Measurements from ENCODE around the gene OR52B6.

Gene OR52B6

GRCh38 chr11:5547982-5548381 lies 32.7 kb upstream of the OR52B6 start:
- H3K4me3 Mint-ChIP-seq: no peak overlapping the region
- H3K9me3 Mint-ChIP-seq: no peaks in the 10 kb centered on the region
- no peaks in the 10 kb centered on the region for H3K4me1 Mint-ChIP-seq
- H3K36me3 Mint-ChIP-seq (ENCODE audit: low read depth): no peaks in the 10 kb centered on the region
- H3K27ac Mint-ChIP-seq: no peak overlapping the region
- H3K27me3 Mint-ChIP-seq (ENCODE audit: low read depth): no peaks in the 10 kb centered on the region
- TF ChIP-seq, protein P1, sequence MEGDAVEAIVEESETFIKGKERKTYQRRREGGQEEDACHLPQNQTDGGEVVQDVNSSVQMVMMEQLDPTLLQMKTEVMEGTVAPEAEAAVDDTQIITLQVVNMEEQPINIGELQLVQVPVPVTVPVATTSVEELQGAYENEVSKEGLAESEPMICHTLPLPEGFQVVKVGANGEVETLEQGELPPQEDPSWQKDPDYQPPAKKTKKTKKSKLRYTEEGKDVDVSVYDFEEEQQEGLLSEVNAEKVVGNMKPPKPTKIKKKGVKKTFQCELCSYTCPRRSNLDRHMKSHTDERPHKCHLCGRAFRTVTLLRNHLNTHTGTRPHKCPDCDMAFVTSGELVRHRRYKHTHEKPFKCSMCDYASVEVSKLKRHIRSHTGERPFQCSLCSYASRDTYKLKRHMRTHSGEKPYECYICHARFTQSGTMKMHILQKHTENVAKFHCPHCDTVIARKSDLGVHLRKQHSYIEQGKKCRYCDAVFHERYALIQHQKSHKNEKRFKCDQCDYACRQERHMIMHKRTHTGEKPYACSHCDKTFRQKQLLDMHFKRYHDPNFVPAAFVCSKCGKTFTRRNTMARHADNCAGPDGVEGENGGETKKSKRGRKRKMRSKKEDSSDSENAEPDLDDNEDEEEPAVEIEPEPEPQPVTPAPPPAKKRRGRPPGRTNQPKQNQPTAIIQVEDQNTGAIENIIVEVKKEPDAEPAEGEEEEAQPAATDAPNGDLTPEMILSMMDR (IDR thresholded peaks at IDR 0.05; ENCODE audit: unreplicated experiment in 3 of 3): no peak

- H3K36me3 Mint-ChIP-seq (ENCODE audit: low read depth): no peaks in the 10 kb centered on the region
Observed at GRCh38 chr11:5548440-5548839, 32.2 kb upstream of the OR52B6 start, which contains the start of gene OR52H1. Gene OR52H1 (minus strand): TSS chr11:5548540. CDS start chr11:5545505, 3,035 bp downstream.

GRCh38 chr11:5550440-5551095 lies 30.1 kb upstream of the OR52B6 start:
- Mint-ChIP-seq H3K4me1 (no peaks in the 10 kb centered on the region), H3K4me3 (no peak overlapping the region), H3K9me3 (no peaks in the 10 kb centered on the region), H3K27ac (no peak overlapping the region), H3K27me3 (ENCODE audit: low read depth) (no peaks in the 10 kb centered on the region), H3K36me3 (ENCODE audit: low read depth) (no peaks in the 10 kb centered on the region)
- TF ChIP-seq, protein P1 (IDR thresholded peaks at IDR 0.05; ENCODE audit: unreplicated experiment in 3 of 3): no peak

More at GRCh38 chr11:5548440-5548839, 32.2 kb upstream of the OR52B6 start, which contains the start of gene OR52H1:
- Mint-ChIP-seq H3K9me3 (no peaks in the 10 kb centered on the region), H3K4me3 (no peak within 1 kb of the TSS), H3K27me3 (ENCODE audit: low read depth) (no peaks in the 10 kb centered on the region), H3K27ac (no peak within 1 kb of the TSS), H3K4me1 (no peaks in the 10 kb centered on the region)
- TF ChIP-seq, protein P1 (IDR thresholded peaks at IDR 0.05; ENCODE audit: unreplicated experiment in 3 of 3): no peak

DNA sequence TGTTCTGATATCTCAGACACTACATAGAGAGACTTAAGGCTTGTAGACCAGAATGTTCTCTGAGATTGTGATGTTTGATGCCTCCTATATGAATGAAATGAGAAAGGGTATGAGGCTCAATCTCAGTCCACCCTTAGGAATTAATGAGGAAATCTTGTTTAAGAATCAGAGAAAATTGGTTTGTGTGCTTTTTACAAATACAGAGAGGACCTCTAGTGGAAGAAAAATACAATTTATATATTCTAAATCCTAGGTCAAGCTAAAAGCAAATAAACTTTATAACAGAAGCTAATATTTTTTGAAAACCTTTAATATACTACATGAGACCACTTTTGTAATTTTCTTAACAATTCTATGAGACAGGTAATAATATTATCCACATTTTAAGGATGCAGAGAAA lies 27.3 kb upstream of the OR52B6 start:
- Mint-ChIP-seq H3K27ac (no peak overlapping the region), H3K4me3 (no peak overlapping the region)
- TF ChIP-seq, protein P1 (IDR thresholded peaks at IDR 0.05; ENCODE audit: unreplicated experiment in 3 of 3): peak; percentile 19 to 35 (median 28)

GRCh38 chr11:5556596-5557188 lies 24.0 kb upstream of the OR52B6 start:
- Mint-ChIP-seq H3K36me3 (ENCODE audit: low read depth) (no peaks in the 10 kb centered on the region), H3K4me1 (no peaks in the 10 kb centered on the region), H3K27me3 (ENCODE audit: low read depth) (peaks cover 4% of the 10 kb centered on the region), H3K27ac (no peak overlapping the region), H3K4me3 (no peak overlapping the region), H3K9me3 (no peaks in the 10 kb centered on the region)
- TF ChIP-seq, protein P1 (IDR thresholded peaks at IDR 0.05; ENCODE audit: unreplicated experiment in 3 of 3): no peak

More for the DNA sequence above, 27.3 kb upstream of the OR52B6 start:
- H3K27me3 Mint-ChIP-seq (ENCODE audit: low read depth): peaks cover 4% of the 10 kb centered on the region
- no peaks in the 10 kb centered on the region for H3K36me3 Mint-ChIP-seq (ENCODE audit: low read depth)
- no peaks in the 10 kb centered on the region for H3K4me1 Mint-ChIP-seq
- no peaks in the 10 kb centered on the region for H3K9me3 Mint-ChIP-seq

- TF ChIP-seq, protein P1 (IDR thresholded peaks at IDR 0.05; ENCODE audit: unreplicated experiment in 3 of 3): no peak
- no peak overlapping the region for H3K27ac Mint-ChIP-seq
- H3K4me3 Mint-ChIP-seq: no peak overlapping the region
- no peaks in the 10 kb centered on the region for H3K9me3 Mint-ChIP-seq
- H3K36me3 Mint-ChIP-seq (ENCODE audit: low read depth): no peaks in the 10 kb centered on the region
- H3K27me3 Mint-ChIP-seq (ENCODE audit: low read depth): peaks cover 4% of the 10 kb centered on the region
- H3K4me1 Mint-ChIP-seq: no peaks in the 10 kb centered on the region
Observed at GRCh38 chr11:5557751-5558150, 22.9 kb upstream of the OR52B6 start.

All from nephron (organoid).